WI38 (cell line): Measurements from ENCODE around the gene HS3ST6.
"Not testable (repeated sequence)": the region's sequence is repeated elsewhere in the genome, so short reads cannot be mapped to it uniquely, and the experiment has no call there.

Experiments used
- H3K4me3 ChIP-seq: 2 replicates; pipeline ENCODE4 v1.5.1; 2011; ENCODE audit warnings: low read depth, mild to moderate bottlenecking, control low read depth, low read length
- TF ChIP-seq, protein P1 (sequence below): IDR thresholded peaks from 2 replicates; pipeline ENCODE4 v1.5.1; 2012; ENCODE audit warnings: low read depth, mild to moderate bottlenecking, control low read depth, low read length

The HS3ST6 gene

DNA sequence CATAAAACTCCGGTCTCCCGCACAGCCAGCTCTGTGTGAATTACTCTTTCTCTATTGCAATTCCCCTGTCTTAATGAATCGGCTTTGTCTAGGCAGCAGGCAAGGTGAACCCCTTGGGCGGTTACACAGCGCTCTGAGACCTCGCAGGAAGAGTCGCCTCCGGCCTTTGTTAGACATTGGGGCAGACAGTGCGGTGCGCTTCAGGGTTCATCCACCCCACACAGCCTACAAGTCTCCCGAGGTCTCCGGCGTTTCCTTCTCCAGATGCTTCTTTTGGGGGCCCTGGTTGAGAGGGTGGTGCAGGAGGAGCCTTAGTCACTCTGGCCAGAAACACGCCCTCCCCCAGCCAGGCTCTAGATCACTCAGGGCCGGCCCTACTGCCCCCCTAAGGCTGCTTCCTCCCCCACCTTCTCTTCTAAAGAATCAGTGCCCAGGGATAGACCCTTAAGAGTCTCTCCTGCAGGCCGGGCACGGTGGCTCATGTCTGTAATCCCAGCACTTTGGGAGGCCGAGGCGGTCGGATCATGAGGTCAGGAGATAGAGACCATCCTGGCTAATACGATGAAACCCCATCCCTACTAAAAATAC is 26.5 kb upstream of the HS3ST6 start:
- TF ChIP-seq, protein P1, sequence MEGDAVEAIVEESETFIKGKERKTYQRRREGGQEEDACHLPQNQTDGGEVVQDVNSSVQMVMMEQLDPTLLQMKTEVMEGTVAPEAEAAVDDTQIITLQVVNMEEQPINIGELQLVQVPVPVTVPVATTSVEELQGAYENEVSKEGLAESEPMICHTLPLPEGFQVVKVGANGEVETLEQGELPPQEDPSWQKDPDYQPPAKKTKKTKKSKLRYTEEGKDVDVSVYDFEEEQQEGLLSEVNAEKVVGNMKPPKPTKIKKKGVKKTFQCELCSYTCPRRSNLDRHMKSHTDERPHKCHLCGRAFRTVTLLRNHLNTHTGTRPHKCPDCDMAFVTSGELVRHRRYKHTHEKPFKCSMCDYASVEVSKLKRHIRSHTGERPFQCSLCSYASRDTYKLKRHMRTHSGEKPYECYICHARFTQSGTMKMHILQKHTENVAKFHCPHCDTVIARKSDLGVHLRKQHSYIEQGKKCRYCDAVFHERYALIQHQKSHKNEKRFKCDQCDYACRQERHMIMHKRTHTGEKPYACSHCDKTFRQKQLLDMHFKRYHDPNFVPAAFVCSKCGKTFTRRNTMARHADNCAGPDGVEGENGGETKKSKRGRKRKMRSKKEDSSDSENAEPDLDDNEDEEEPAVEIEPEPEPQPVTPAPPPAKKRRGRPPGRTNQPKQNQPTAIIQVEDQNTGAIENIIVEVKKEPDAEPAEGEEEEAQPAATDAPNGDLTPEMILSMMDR: no peak
- H3K4me3 ChIP-seq: no peak overlapping the region

DNA sequence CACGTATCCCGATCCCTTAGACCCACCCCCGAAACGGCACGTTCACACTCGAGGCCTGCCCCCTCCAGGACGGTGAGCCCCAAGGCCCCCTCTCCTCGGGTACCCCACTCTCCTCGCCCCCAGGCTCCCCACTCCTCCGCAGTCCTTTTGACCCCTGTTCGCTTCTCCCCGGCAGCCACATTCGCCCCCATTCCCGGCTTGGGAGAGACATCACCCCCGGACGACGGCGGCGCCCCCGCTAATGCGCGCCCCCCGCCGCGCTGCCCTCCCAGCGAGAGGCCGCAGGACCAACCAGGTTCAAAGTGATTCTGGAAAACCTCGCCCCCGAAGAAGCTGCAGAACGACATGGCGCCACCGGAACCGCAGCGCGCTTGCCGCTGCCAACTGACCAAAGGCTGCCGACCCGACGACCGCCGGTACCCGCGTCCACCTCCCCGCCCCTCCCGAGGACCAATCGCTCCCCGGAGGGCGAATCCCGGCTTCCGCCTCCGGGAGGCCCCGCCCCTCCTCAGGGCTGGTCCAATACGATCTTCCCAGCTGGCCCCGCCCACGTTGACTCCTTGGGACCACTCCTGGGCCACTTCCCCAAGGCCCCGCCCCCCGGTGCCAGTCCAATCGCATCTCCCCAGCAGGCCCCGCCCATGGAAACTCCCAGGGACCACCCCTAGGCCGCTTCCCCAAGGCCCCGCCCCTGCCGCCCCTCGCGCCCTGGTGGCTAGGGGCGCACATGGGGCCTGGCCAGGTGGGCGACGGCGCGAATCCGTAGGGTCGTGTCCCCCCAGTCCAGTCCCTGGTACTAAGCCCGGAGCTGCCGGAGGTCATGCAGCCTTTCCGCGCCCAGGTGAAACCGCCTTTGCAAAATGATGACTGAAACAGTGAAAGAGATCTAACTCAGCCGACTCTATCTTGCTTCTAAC is 24.9 kb upstream of the HS3ST6 start, which contains the start of gene MSRB1:
TSS of gene MSRB1 (minus strand) at position 390 of the 917 bp plus-strand sequence. CDS start at position 347, 43 bp downstream.
- H3K4me3 ChIP-seq: peak within 1 kb of the TSS; percentile 74
- TF ChIP-seq, protein P1: no peak

DNA sequence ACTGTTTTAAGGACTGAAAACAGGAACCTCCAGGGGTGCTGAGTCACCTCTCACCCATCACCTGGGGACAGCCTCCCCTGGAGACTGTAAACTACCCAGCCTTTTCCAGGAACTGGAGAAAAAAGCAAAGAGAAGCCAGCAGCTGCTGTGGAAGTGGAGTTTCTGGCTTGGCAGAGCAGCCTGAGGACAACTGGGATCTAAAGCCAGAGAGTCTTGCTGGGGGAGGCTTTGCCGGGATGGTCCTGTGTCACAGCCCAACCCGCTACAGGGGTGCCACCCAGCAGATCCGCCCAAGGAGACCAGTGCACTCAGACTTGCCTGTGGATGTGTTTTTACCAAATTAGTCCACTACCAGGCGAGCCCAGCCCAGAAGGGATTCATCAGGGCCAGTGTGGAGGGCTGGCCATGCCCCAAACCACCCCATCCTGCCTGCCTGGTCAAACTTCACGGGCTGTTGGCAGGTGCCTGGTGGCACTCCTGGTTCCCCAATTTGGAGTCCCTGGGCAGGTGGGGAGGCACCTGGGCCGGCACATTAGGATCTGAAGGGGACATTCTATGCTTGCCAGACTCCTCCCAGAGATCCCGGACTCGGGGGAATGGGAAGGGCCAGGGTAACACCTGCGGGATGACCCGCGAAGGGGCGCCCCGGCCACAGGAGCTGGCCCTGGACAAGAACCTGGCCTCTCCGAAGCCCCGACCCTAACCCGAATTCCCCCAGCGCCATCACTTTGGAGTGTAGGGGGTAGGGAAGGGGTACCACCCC is 24.0 kb upstream of the HS3ST6 start:
- TF ChIP-seq, protein P1: no peak
- H3K4me3 ChIP-seq: peak overlapping the region; percentile 74

DNA sequence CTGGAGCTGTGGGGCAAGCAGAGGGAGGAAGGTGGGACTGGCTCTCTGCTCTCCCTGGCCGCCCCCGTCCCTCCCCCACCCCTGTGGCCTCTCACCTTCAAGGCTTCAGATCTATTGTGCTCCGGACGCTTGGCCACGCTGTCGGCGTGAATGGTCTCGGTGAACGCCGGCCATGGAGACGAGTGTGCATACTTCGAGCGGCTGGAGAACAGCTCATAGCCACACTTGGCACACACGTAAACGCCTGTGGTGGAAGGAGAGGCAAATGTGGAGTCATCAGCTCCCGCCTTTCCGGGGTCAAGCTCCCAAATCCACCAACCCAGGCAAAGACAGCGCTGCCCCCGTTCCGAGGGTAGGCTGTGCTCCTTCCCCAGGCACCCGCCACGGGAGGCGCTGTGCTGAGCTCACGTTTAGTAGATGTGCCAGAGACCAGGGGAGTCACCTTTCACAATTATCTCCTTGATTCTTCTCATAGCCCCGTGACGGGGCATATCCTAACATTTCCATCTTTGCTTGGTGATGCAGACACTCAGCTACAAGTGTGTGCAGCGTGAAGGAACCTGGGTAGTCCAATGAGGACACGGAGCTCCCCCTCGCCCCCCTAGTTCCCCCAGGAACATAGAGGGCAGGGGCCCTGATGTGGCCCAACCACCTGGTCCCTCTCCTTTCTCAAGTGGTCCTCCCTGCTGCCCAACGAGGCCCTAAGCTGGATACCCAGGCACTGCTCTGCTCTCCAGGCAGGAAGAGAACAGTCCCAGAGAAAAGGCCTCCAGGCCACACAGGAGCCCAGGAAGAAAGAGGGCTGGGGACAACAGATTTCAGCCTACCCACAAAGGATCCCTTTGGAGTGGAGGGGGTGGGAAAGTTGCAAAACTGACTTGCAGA is 23.2 kb upstream of the HS3ST6 start:
- TF ChIP-seq, protein P1: no peak
- H3K4me3 ChIP-seq: no peak overlapping the region

DNA sequence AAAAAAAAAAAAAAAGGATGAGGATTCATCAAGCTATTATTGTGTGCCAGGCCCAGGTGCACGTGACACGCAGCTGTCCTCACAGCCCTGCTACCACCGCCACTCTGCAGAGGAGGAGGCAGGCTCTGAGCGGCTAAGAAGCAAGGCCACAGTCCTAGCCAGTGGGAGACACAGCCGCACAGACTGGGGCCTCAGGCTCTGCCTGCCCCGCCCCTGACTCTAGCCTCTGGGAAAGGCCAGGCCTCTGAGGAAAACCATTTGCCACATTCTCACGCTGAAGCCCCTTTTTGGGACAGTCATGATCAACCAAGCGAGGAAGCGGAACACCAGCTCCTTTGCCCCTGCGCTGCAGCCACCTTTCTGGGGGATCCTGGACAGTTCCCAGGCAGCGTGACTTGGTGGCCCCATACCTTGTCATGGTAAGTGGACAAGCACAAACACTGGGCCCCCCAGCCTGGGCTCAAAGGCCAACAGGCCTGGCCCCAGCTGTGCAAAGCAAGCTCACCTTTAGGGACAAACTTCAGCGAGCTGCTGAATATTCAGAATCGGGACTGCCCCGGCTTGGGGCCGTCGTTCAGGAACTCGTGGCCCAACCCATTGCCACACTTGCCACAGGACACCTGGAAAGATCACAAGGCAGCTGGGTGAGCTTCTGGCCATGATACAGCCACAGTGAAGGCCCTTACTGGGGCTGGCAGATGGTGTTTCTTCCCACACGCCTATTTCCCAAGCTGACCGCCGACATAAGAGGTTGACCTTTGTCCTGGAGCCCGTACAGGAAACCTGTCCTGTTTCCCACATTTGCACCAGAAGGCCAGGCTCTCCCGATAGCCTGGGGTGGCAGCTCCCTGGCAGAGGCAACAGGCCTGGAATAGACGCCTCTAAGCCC is 22.3 kb upstream of the HS3ST6 start:
- TF ChIP-seq, protein P1: no peak
- no peak overlapping the region for H3K4me3 ChIP-seq

DNA sequence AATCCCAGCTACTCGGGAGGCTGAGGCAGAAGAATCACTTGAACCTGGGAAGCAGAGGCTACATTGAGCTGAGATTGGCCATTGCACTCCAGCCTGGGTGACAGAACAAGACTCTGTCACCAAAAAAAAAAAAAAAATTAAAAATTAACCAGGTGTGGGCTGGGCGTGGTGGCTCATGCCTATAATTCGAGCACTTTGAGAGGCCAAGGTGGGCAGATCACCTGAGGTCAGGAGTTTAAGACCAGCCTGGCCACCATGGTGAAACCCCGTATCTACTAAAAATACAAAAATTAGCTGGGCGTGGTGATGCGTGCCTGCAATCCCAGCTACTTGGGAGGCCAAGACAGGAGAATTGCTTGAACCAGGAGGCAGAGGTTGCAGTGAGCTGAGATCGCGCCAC is 21.6 kb upstream of the HS3ST6 start:
- not testable (repeated sequence) for H3K4me3 ChIP-seq
